H9 (cell line): ENCODE data around the gene OSBPL10. TPM values are rescaled to one million over a fixed set of nuclear protein-coding genes. Genes with fewer than 3 reads are reported as not detected.

Source experiments
- DNase-seq: peaks from one replicate; pipeline ENCODE4 v3.0.0-alpha.2; 2017
- H2AFZ ChIP-seq: one replicate; pipeline ENCODE4 v1.6.1; 2013; ENCODE audit warnings: mild to moderate bottlenecking, low read length, control low read depth, moderate library complexity
- H2AK5ac ChIP-seq: 2 replicates; pipeline ENCODE4 v1.6.1; 2013; ENCODE audit warnings: low read length, control low read depth, mixed read lengths; ENCODE audit not compliant: insufficient read length
- H2BK120ac ChIP-seq: one replicate; pipeline ENCODE4 v1.6.1; 2013; ENCODE audit warnings: low read depth, mild to moderate bottlenecking, low read length, control low read depth, inconsistent platforms; ENCODE audit not compliant: poor library complexity, severe bottlenecking
- H2BK12ac ChIP-seq: 2 replicates; pipeline ENCODE4 v1.6.1; 2013; ENCODE audit warnings: low read length, control low read depth, mixed read lengths, low read depth; ENCODE audit not compliant: insufficient read length
- H2BK15ac ChIP-seq: 2 replicates; pipeline ENCODE4 v1.6.1; 2013; ENCODE audit warnings: low read depth, low read length, control low read depth
- H2BK20ac ChIP-seq: one replicate; pipeline ENCODE4 v1.6.1; 2013; ENCODE audit warnings: low read depth, mild to moderate bottlenecking, low read length, control low read depth, inconsistent platforms; ENCODE audit not compliant: poor library complexity, severe bottlenecking
- H2BK5ac ChIP-seq: 2 replicates; pipeline ENCODE4 v1.6.1; 2013; ENCODE audit warnings: low read length, control low read depth, mixed read lengths; ENCODE audit not compliant: insufficient read length
- H3K14ac ChIP-seq: 2 replicates; pipeline ENCODE4 v1.6.1; 2013; ENCODE audit warnings: low read length, control low read depth; ENCODE audit not compliant: insufficient read depth
- H3K18ac ChIP-seq: 2 replicates; pipeline ENCODE4 v1.6.1; 2013; ENCODE audit warnings: low read depth, mild to moderate bottlenecking, mixed read lengths, low read length, control low read depth; ENCODE audit not compliant: insufficient read length
- H3K23ac ChIP-seq: 2 replicates; pipeline ENCODE4 v1.6.1; 2013; ENCODE audit warnings: low read length, control low read depth, mixed read lengths, low read depth; ENCODE audit not compliant: insufficient read length
- H3K23me2 ChIP-seq: 2 replicates; pipeline ENCODE4 v1.6.1; 2013; ENCODE audit warnings: low read depth, mild to moderate bottlenecking, mixed read lengths, low read length, control low read depth; ENCODE audit not compliant: insufficient read length, poor library complexity, severe bottlenecking
- H3K27ac ChIP-seq: 2 replicates; pipeline ENCODE4 v1.5.1; 2013; ENCODE audit warnings: low read length, control low read depth, mixed read lengths, low read depth; ENCODE audit not compliant: insufficient read length
- H3K27me3 ChIP-seq: 2 replicates; pipeline ENCODE4 v1.6.1; 2013; ENCODE audit warnings: low read length, control low read depth, inconsistent platforms; ENCODE audit not compliant: insufficient read depth
- H3K4ac ChIP-seq: 2 replicates; pipeline ENCODE4 v1.6.1; 2013; ENCODE audit warnings: low read depth, mild to moderate bottlenecking, control low read depth, inconsistent platforms, low read length, moderate library complexity
- H3K4me1 ChIP-seq: 2 replicates; pipeline ENCODE4 v1.6.1; 2013; ENCODE audit warnings: low read length, control low read depth, inconsistent platforms; ENCODE audit not compliant: insufficient read depth
- H3K4me2 ChIP-seq: 2 replicates; pipeline ENCODE4 v1.6.1; 2013; ENCODE audit warnings: low read length, control low read depth, mixed read lengths; ENCODE audit not compliant: insufficient read length, insufficient read depth
- H3K56ac ChIP-seq: 2 replicates; pipeline ENCODE4 v1.6.1; 2013; ENCODE audit warnings: low read depth, mild to moderate bottlenecking, mixed read lengths, low read length, control low read depth; ENCODE audit not compliant: insufficient read length
- H3K79me1 ChIP-seq: 2 replicates; pipeline ENCODE4 v1.6.1; 2013; ENCODE audit warnings: low read depth, mild to moderate bottlenecking, moderate library complexity, low read length, control low read depth, inconsistent platforms; ENCODE audit not compliant: insufficient read depth, poor library complexity, severe bottlenecking
- H3K79me2 ChIP-seq: 2 replicates; pipeline ENCODE4 v1.6.1; 2013; ENCODE audit warnings: low read length, control low read depth, inconsistent platforms; ENCODE audit not compliant: insufficient read depth
- H3K9ac ChIP-seq: 2 replicates; pipeline ENCODE4 v1.6.1; 2013; ENCODE audit warnings: low read length, control low read depth, mixed read lengths; ENCODE audit not compliant: insufficient read length; ENCODE audit errors: extremely low read depth
- H3K9me3 ChIP-seq: one replicate; pipeline ENCODE4 v1.6.1; 2013; ENCODE audit warnings: low read depth, low read length, inconsistent platforms; ENCODE audit not compliant: control insufficient read depth
- H3T11ph ChIP-seq: one replicate; pipeline ENCODE4 v1.6.1; 2013; ENCODE audit warnings: mild to moderate bottlenecking, low read length, control low read depth, inconsistent platforms
- H4K20me1 ChIP-seq: one replicate; pipeline ENCODE4 v1.6.1; 2013; ENCODE audit not compliant: control insufficient read depth, insufficient read length, insufficient read depth
- H4K5ac ChIP-seq: 2 replicates; pipeline ENCODE4 v1.6.1; 2013; ENCODE audit warnings: low read depth, mild to moderate bottlenecking, mixed read lengths, low read length, control low read depth; ENCODE audit not compliant: insufficient read length
- H4K8ac ChIP-seq: replicated peaks from 2 replicates; pipeline ENCODE4 v1.6.1; 2013; ENCODE audit warnings: low read length, control low read depth, mixed read lengths, low read depth; ENCODE audit not compliant: insufficient read length
- H4K91ac ChIP-seq: 2 replicates; pipeline ENCODE4 v1.6.1; 2013; ENCODE audit warnings: low read depth, mild to moderate bottlenecking, moderate library complexity, mixed read lengths, low read length, control low read depth; ENCODE audit not compliant: insufficient read length
- H3K27ac Mint-ChIP-seq, 3 experiments: 2 replicates in 2 of 3; 3 replicates in 1 of 3; pipeline ENCODE4 v1.8.0; 2020 to 2021; ENCODE audit warnings: mixed read lengths in 3 of 3, mild to moderate bottlenecking in 1 of 3, moderate library complexity in 1 of 3
- H3K27me3 Mint-ChIP-seq: 2 replicates; pipeline ENCODE4 v1.8.0; 2021; ENCODE audit warnings: low read depth, mild to moderate bottlenecking, moderate library complexity, mixed read lengths
- H3K36me3 Mint-ChIP-seq, 3 experiments: 2 replicates in 2 of 3; 3 replicates in 1 of 3; pipeline ENCODE4 v1.8.0; 2020 to 2021; ENCODE audit warnings: low read depth in 3 of 3, mixed read lengths in 3 of 3; ENCODE audit not compliant: insufficient read depth in 1 of 3
- H3K4me1 Mint-ChIP-seq, 2 experiments: 2 replicates each; pipeline ENCODE4 v1.8.0; 2020; ENCODE audit warnings: mixed read lengths in 2 of 2
- H3K4me3 Mint-ChIP-seq, 2 experiments: 2 replicates in 1 of 2; 3 replicates in 1 of 2; pipeline ENCODE4 v1.8.0; 2020 to 2021; ENCODE audit warnings: mild to moderate bottlenecking in 2 of 2, mixed read lengths in 2 of 2, moderate library complexity in 1 of 2
- H3K9me3 Mint-ChIP-seq, 2 experiments: 2 replicates in 1 of 2; 3 replicates in 1 of 2; pipeline ENCODE4 v1.8.0; 2020; ENCODE audit warnings: mild to moderate bottlenecking in 2 of 2, mixed read lengths in 2 of 2, moderate library complexity in 1 of 2
- total RNA-seq: library from RNA; stranded (reverse); gene quantifications from 2 replicates; pipeline ENCODE4 v1.2.1, GENCODE V29; 2021
- TF ChIP-seq, protein P1 (sequence below): fragments of 200-600 bp; sonication (generic); conservative IDR thresholded peaks from 3 replicates; pipeline ENCODE4 v1.8.0; 2021; ENCODE audit warnings: antibody characterized with exemption, mild to moderate bottlenecking

Gene OSBPL10
- total RNA-seq, 1 experiment from 2014 or later: 42.7 TPM

DNA sequence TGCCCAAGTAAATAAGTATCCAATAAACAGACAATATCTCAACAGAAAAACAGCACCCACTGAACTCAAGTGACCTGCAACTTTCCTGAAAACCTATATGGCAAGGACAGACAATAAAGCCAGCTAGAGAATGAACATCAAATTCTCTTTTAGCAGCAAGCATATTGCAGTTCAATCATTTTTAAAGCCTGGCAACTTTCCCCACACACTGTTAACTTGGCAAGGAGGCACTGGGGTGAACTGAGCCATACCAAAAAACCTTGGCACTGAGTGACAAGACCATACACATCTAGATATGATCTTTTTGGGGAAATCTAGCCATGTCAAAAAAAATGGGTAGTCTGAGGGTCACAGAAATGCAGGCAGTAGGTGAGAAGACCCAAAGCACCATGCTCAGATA lies 273.8 kb downstream of the OSBPL10 start:
- no peaks in the 10 kb centered on the region for H3K23me2 ChIP-seq
- H3K27ac ChIP-seq: no peak overlapping the region
- DNase-seq: no peak
- H3K4ac ChIP-seq: no peak overlapping the region
- no peaks in the 10 kb centered on the region for H3K27me3 Mint-ChIP-seq
- no peak overlapping the region for H3K9ac ChIP-seq
- no peaks in the 10 kb centered on the region for H3K27me3 ChIP-seq
- no peaks in the 10 kb centered on the region for H3K4me1 ChIP-seq
- H4K91ac ChIP-seq: no peak overlapping the region
- no peak overlapping the region for H2AFZ ChIP-seq
- no peak overlapping the region for H3K4me2 ChIP-seq
- no peak overlapping the region for H3K14ac ChIP-seq
- no peaks in the 10 kb centered on the region for H3K9me3 ChIP-seq
- H3K27ac Mint-ChIP-seq: no peak overlapping the region
- H3K79me2 ChIP-seq: no peaks in the 10 kb centered on the region
- H3K79me1 ChIP-seq: no peaks in the 10 kb centered on the region
- no peak overlapping the region for H2BK12ac ChIP-seq
- no peak overlapping the region for H4K8ac ChIP-seq
- H4K5ac ChIP-seq: no peak overlapping the region
- no peaks in the 10 kb centered on the region for H4K20me1 ChIP-seq
- H2BK120ac ChIP-seq: no peak overlapping the region
- no peak overlapping the region for H3T11ph ChIP-seq
- peaks cover 0 to 2% of the 10 kb centered on the region in 2 experiments; a peak in 1 of 5 replicates for H3K9me3 Mint-ChIP-seq
- no peak overlapping the region for H3K56ac ChIP-seq
- H3K23ac ChIP-seq: no peak overlapping the region
- no peak overlapping the region for H2BK15ac ChIP-seq
- no peak overlapping the region for H3K4me3 Mint-ChIP-seq
- H3K18ac ChIP-seq: no peak overlapping the region
- H2BK20ac ChIP-seq: no peak overlapping the region
- H2AK5ac ChIP-seq: no peak overlapping the region
- TF ChIP-seq, protein P1, sequence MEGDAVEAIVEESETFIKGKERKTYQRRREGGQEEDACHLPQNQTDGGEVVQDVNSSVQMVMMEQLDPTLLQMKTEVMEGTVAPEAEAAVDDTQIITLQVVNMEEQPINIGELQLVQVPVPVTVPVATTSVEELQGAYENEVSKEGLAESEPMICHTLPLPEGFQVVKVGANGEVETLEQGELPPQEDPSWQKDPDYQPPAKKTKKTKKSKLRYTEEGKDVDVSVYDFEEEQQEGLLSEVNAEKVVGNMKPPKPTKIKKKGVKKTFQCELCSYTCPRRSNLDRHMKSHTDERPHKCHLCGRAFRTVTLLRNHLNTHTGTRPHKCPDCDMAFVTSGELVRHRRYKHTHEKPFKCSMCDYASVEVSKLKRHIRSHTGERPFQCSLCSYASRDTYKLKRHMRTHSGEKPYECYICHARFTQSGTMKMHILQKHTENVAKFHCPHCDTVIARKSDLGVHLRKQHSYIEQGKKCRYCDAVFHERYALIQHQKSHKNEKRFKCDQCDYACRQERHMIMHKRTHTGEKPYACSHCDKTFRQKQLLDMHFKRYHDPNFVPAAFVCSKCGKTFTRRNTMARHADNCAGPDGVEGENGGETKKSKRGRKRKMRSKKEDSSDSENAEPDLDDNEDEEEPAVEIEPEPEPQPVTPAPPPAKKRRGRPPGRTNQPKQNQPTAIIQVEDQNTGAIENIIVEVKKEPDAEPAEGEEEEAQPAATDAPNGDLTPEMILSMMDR: no peak
- peaks cover 7 to 17% of the 10 kb centered on the region in 2 experiments for H3K4me1 Mint-ChIP-seq
- H3K36me3 Mint-ChIP-seq: peaks cover 5 to 9% (median 6%) of the 10 kb centered on the region in 3 experiments; a peak in 5 of 7 replicates
- H2BK5ac ChIP-seq: no peak overlapping the region
